ENCODE measurements around the gene ZBTB42. TPM values are rescaled to one million over a fixed set of nuclear protein-coding genes. Genes with fewer than 3 reads are reported as not detected.

The ZBTB42 gene
- total RNA-seq, 1 experiment from 2014 or later = 9.2 TPM

- Histone ChIP-seq H3K27me3 (ENCODE audit: low read length) (no peaks in the 10 kb centered on the region), H3K4me2 (ENCODE audit: low read length) (peak overlapping the region; percentile 98), H3K36me3 (ENCODE audit: low read depth, low read length) (no peaks in the 10 kb centered on the region), H3K9ac (ENCODE audit: low read length) (peak overlapping the region; percentile 40; the same call in 1 of the 2 replicates), H3K27ac (ENCODE audit: low read length) (no peak overlapping the region), H3F3A (ENCODE audit: low read length, unreplicated experiment) (no peaks in the 10 kb centered on the region), H3K4me1 (ENCODE audit: insufficient read depth, low read length) (peaks cover 38% of the 10 kb centered on the region), H3K9me3 (ENCODE audit: low read length) (no peaks in the 10 kb centered on the region), H3K9me2 (replicated peaks; ENCODE audit: low read length) (no peaks in the 10 kb centered on the region), H2AFZ (ENCODE audit: low read length) (peak overlapping the region; percentile 69), H3K4me3 (ENCODE audit: low read length) (peak overlapping the region; percentile 77), H4K20me1 (ENCODE audit: low read length) (0 out of 2 replicates have a peak, but pooled peaks cover 4% of the 10 kb centered on the region), H3K79me2 (ENCODE audit: low read length) (peaks cover 18% of the 10 kb centered on the region)
- BruUV-seq (replicated peaks) = no TSS peak
- no peak for TF ChIP-seq CTCF (conservative IDR thresholded peaks at IDR 0.05; ENCODE audit: low read depth, low read length)
- TF ChIP-seq EZH2phosphoT487 (IDR thresholded peaks at IDR 0.05; ENCODE audit: borderline replicate concordance, low read length) = no peak
- no peak for TF ChIP-seq EZH2 (IDR thresholded peaks at IDR 0.05; ENCODE audit: low read length, unreplicated experiment)
- CTCF ChIA-PET = interaction anchor here (0.6 to 1.5 kb wide), 2 partner anchors 33 to 232 kb away, joined by 3 to 8 read pairs; no protein-coding TSS in a partner anchor
- ATAC-seq = no peak
- DNase-seq = no peak
- POLR2A ChIA-PET (ENCODE audit: unreplicated experiment) = no interaction called here
- intact Hi-C loops (cut with micrococcal nuclease) = no loop called here
Measured at GRCh38 chr14:104801520-104802393, 856 bp downstream of the ZBTB42 start.

- Histone ChIP-seq H3K9ac (ENCODE audit: low read length) (no peak overlapping the region), H3K27me3 (ENCODE audit: low read length) (no peaks in the 10 kb centered on the region), H3K4me1 (ENCODE audit: insufficient read depth, low read length) (peaks cover 38% of the 10 kb centered on the region), H3K79me2 (ENCODE audit: low read length) (peaks cover 18% of the 10 kb centered on the region), H3K36me3 (ENCODE audit: low read depth, low read length) (no peaks in the 10 kb centered on the region), H2AFZ (ENCODE audit: low read length) (no peak overlapping the region), H4K20me1 (ENCODE audit: low read length) (0 out of 2 replicates have a peak, but pooled peaks cover 4% of the 10 kb centered on the region), H3F3A (ENCODE audit: low read length, unreplicated experiment) (no peaks in the 10 kb centered on the region), H3K4me2 (ENCODE audit: low read length) (peak overlapping the region; percentile 98), H3K27ac (ENCODE audit: low read length) (no peak overlapping the region), H3K9me2 (replicated peaks; ENCODE audit: low read length) (no peaks in the 10 kb centered on the region), H3K4me3 (ENCODE audit: low read length) (no peak overlapping the region), H3K9me3 (ENCODE audit: low read length) (no peaks in the 10 kb centered on the region)
- no peak for ATAC-seq
- TF ChIP-seq EZH2 (IDR thresholded peaks at IDR 0.05; ENCODE audit: low read length, unreplicated experiment) = no peak
- TF ChIP-seq CTCF (conservative IDR thresholded peaks at IDR 0.05; ENCODE audit: low read depth, low read length) = no peak
- no peak for TF ChIP-seq EZH2phosphoT487 (IDR thresholded peaks at IDR 0.05; ENCODE audit: borderline replicate concordance, low read length)
- TSS peak; percentile 28 for BruUV-seq (replicated peaks)
- CTCF ChIA-PET = interaction anchor here (1.0 kb wide), 1 partner anchor 24 kb away, joined by 13 read pairs; no protein-coding TSS in a partner anchor
- no peak for DNase-seq
- POLR2A ChIA-PET (ENCODE audit: unreplicated experiment) = no interaction called here
- intact Hi-C loops (cut with micrococcal nuclease) = no loop called here
Measured at GRCh38 chr14:104802394-104803184, 1.7 kb downstream of the ZBTB42 start.

All from PC-3 (cell line).